K562 (cell line): ENCODE data around the gene PFKL. TPM values are rescaled to one million over a fixed set of nuclear protein-coding genes. Genes with fewer than 3 reads are reported as not detected.

Source experiments
- ATAC-seq: fragments of 200-7000 bp; cut with Tn5 transposase; 3 replicates; pipeline ENCODE4 v1.9.1; 2020; ENCODE audit warnings: moderate library complexity
- BruUV-seq: library from RNA; stranded (reverse); fragments of 400-500 nt; replicated peaks from 2 replicates; lab custom pipeline; 2021; lab: Mats Ljungman, UMichigan
- CTCF ChIA-PET: fragments of 300-600 bp; formaldehyde crosslinking; extraction: SDS; loops from one replicate; lab custom pipeline; 2021; ENCODE audit warnings: low intra/inter-chr PET ratio; lab: Yijun Ruan, JAX
- POLR2A ChIA-PET: fragments of 300-600, 350-650 bp; sonication (Branson Sonifier 250); formaldehyde crosslinking; extraction: SDS; loops from one replicate; lab custom pipeline; 2021; ENCODE audit warnings: antibody characterized with exemption, inconsistent platforms; lab: Yijun Ruan, JAX
- DNase-seq, 4 experiments: peaks; one replicate each; pipeline versions ENCODE4 v3.0.0 to v3.0.0-alpha.2; 2011 to 2018; ENCODE audit warnings: low spot score in 3 of 4, mixed read lengths in 3 of 4; ENCODE audit errors: extremely low read depth in 1 of 4
- FAIRE-seq: peaks from 2 replicates; lab custom pipeline; 2011; peaks lifted over from hg19 to GRCh38; lab: Jason Lieb, UNC
- H2AFZ ChIP-seq: 2 replicates; pipeline ENCODE4 v1.6.0; 2011; ENCODE audit warnings: low read depth, low read length, control low read depth, inconsistent platforms
- H3K27ac ChIP-seq: fragments of 200-600 bp; 3 replicates; pipeline ENCODE4 v1.8.0; 2011; ENCODE audit warnings: low read depth, mild to moderate bottlenecking, control low read depth, inconsistent platforms, low read length, moderate library complexity, mixed read lengths; ENCODE audit errors: extremely low read depth
- H3K27me3 ChIP-seq, 2 experiments: fragments of 300-600 bp in 1 of 2; 2 replicates in 1 of 2; 3 replicates in 1 of 2; pipeline versions ENCODE4 v1.6.0 to v1.8.0; 2011; ENCODE audit warnings: inconsistent platforms in 2 of 2, low read length in 2 of 2, mild to moderate bottlenecking in 1 of 2, mixed read lengths in 1 of 2, moderate library complexity in 1 of 2; ENCODE audit not compliant: control insufficient read depth in 2 of 2, insufficient read depth in 2 of 2
- H3K36me3 ChIP-seq: fragments of 300-600 bp; 3 replicates; pipeline ENCODE4 v1.8.0; 2011; ENCODE audit warnings: mild to moderate bottlenecking, low read length, inconsistent platforms; ENCODE audit not compliant: control insufficient read depth, insufficient read depth
- H3K4me1 ChIP-seq, 2 experiments: fragments of 200-600 bp in 1 of 2; replicated peaks in 1 of 2; 2 replicates in 1 of 2; 3 replicates in 1 of 2; pipeline versions ENCODE4 v1.5.1 to v1.8.0; 2011; ENCODE audit warnings: inconsistent platforms in 2 of 2, low read length in 2 of 2, mild to moderate bottlenecking in 1 of 2, mixed read lengths in 1 of 2, moderate library complexity in 1 of 2; ENCODE audit not compliant: control insufficient read depth in 2 of 2, insufficient read depth in 2 of 2
- H3K4me2 ChIP-seq: 2 replicates; pipeline ENCODE4 v1.6.1; 2011; ENCODE audit warnings: low read length, control low read depth, inconsistent platforms, mixed read lengths; ENCODE audit not compliant: insufficient read depth
- H3K4me3 ChIP-seq: fragments of 200-600 bp; sonication (generic), shearing (Covaris generic); 2 replicates; pipeline ENCODE4 v1.5.1; 2016; ENCODE audit warnings: control low read depth, inconsistent platforms
- H3K79me2 ChIP-seq: fragments of 200-600 bp; 3 replicates; pipeline ENCODE4 v1.8.0; 2011; ENCODE audit warnings: low read length, inconsistent platforms; ENCODE audit not compliant: control insufficient read depth, insufficient read depth
- H3K9ac ChIP-seq, 2 experiments: 2 replicates each; pipeline versions ENCODE4 v1.6.0 to v1.6.1; 2011; ENCODE audit warnings: low read depth in 2 of 2, low read length in 2 of 2, control low read depth in 1 of 2, inconsistent platforms in 1 of 2, mild to moderate bottlenecking in 1 of 2, mixed read lengths in 1 of 2; ENCODE audit not compliant: insufficient read depth in 1 of 2
- H3K9me1 ChIP-seq: one replicate; pipeline ENCODE4 v1.6.0; 2011; ENCODE audit warnings: inconsistent platforms, mild to moderate bottlenecking, low read length, moderate library complexity; ENCODE audit not compliant: control insufficient read depth, insufficient read depth
- H3K9me3 ChIP-seq: replicated peaks from 2 replicates; pipeline ENCODE4 v1.5.1; 2011; ENCODE audit warnings: low read depth, low read length, inconsistent platforms; ENCODE audit not compliant: control insufficient read depth, insufficient read depth
- H4K20me1 ChIP-seq: replicated peaks from 2 replicates; pipeline ENCODE4 v1.6.1; 2011; ENCODE audit warnings: low read length, inconsistent platforms, mixed read lengths; ENCODE audit not compliant: control insufficient read depth, insufficient read depth
- ZBTB40 ChIP-seq, 2 experiments: fragments of 450-650 bp in 1 of 2; sonication (generic) in 1 of 2; formaldehyde crosslinking in 1 of 2; IDR thresholded peaks; 2 replicates each; pipeline versions ENCODE4 v1.7.1 to v1.9.0; 2016 to 2022; ENCODE audit warnings: inconsistent platforms in 1 of 2, mild to moderate bottlenecking in 1 of 2, missing genetic modification reagents in 1 of 2
- ZNF76 ChIP-seq: fragments of 250-450 bp; sonication (Bioruptor Pico); IDR thresholded peaks from 2 replicates; pipeline ENCODE4 v1.4.0; 2020; ENCODE audit warnings: mild to moderate bottlenecking, moderate library complexity, borderline replicate concordance
- WGBS: fragments of 100-300 bp; shearing (Covaris generic); methylation state at CpG from one replicate; pipeline ENCODE4 v1.1.6; 2016; ENCODE audit warnings: low coverage, mixed read lengths; ENCODE audit not compliant: insufficient coverage; ENCODE audit errors: missing lambda C conversion rate; 5-methylcytosine and 5-hydroxymethylcytosine counted together
- in situ Hi-C: fragments of 300-500 bp; cut with MboI; formaldehyde crosslinking; loops from 4 replicates; pipeline ENCODE4 v1.15.0; 2018; ENCODE audit warnings: inconsistent platforms, mixed read lengths
- intact Hi-C: fragments of 100-400 bp; cut with micrococcal nuclease; formaldehyde crosslinking; loops from 2 replicates; pipeline ENCODE4 v1.14.2; 2022
- polyA plus RNA-seq, 8 experiments: library from polyadenylated mRNA; depleted of rRNA in 4 of 8; stranded (reverse) in 5 of 8; unstranded in 3 of 8; fragments of >200 nt; fragmentation: Nextera tagmentation in 2 of 8; fragmentation: Illumina TruSeq in 1 of 8; extraction: Ambion mirVana in 2 of 8; extraction: Trizol in 1 of 8; gene quantifications; 2 replicates each; pipeline versions ENCODE4 v1.2.1 to v1.2.3, GENCODE V29; 2011 to 2014; ENCODE audit warnings: inconsistent platforms in 1 of 8, missing spikeins in 1 of 8
- total RNA-seq, 7 experiments: library from RNA; depleted of rRNA in 6 of 7; stranded (reverse); fragments of >200 nt in 6 of 7; fragmentation: Illumina TruSeq in 2 of 7; extraction: Trizol in 2 of 7; gene quantifications; 2 replicates each; pipeline versions ENCODE4 v1.2.1 to v1.2.3, GENCODE V29; 2011 to 2021; ENCODE audit warnings: low replicate concordance in 1 of 7

PFKL gene
- total and polyA plus RNA-seq, 9 of the 15 experiments (the other 6 are each of a cell fraction or from before 2014, with no cell fraction given) = 1.1 to 124 (median 45.6) TPM

GRCh38 chr21:44272284-44272858 is 27.5 kb upstream of the PFKL start:
- no peak for TF ChIP-seq ZNF76
- no peak for TF ChIP-seq ZBTB40 (IDR thresholded peaks at IDR 0.05)
- no peak for TF ChIP-seq ZBTB40 (CRISPR knock-in tag; IDR thresholded peaks at IDR 0.05)
- TF ChIP-seq, all 486 proteins: peak for 0
- FAIRE-seq = no peak
- ChIA-PET POLR2A (interaction anchor here (1.9 kb wide), 1 partner anchor 8 kb away, joined by 4 read pairs; no protein-coding TSS in a partner anchor), CTCF (no interaction called here)
- H3K9me1 ChIP-seq = no peaks in the 10 kb centered on the region
- intact Hi-C loops = no loop called here
- H3K9me3 ChIP-seq = no peaks in the 10 kb centered on the region
- no peak for ATAC-seq
- peaks cover 30 to 49% of the 10 kb centered on the region in 2 experiments; a peak in 4 of 5 replicates for H3K27me3 ChIP-seq
- H3K4me3 ChIP-seq = no peak overlapping the region
- H4K20me1 ChIP-seq = peaks cover under 1% of the 10 kb centered on the region
- peaks cover 0 to 17% of the 10 kb centered on the region in 2 experiments; a peak in 1 of 5 replicates for H3K4me1 ChIP-seq
- H3K4me2 ChIP-seq = no peak overlapping the region
- DNase-seq = no peak
- H2AFZ ChIP-seq = no peak overlapping the region
- BruUV-seq = no TSS peak
- H3K27ac ChIP-seq = no peak overlapping the region
- WGBS = 2% methylated on average over 18 of the region's 18 CpGs
- in situ Hi-C loops = no loop called here
- H3K36me3 ChIP-seq = no peaks in the 10 kb centered on the region
- no peak overlapping the region for H3K9ac ChIP-seq
- no peaks in the 10 kb centered on the region for H3K79me2 ChIP-seq
